IMR-90 (cell line): ENCODE data around the gene GAS6.
"Not testable (repeated sequence)": the region's sequence is repeated elsewhere in the genome, so short reads cannot be mapped to it uniquely, and the experiment has no call there.

ENCODE experiments used
- BHLHE40 ChIP-seq: fragments of 150-350 bp; IDR thresholded peaks from 2 replicates; pipeline ENCODE4 v1.6.1; 2016; ENCODE audit warnings: mild to moderate bottlenecking, low read depth, low read length
- CHD1 ChIP-seq: IDR thresholded peaks from 2 replicates; pipeline ENCODE4 v1.6.1; 2012; ENCODE audit warnings: low read depth, low read length, improper control_type of control experiment
- FOS ChIP-seq: fragments of 150-350 bp; IDR thresholded peaks from 2 replicates; pipeline ENCODE4 v1.6.1; 2016; ENCODE audit warnings: low read depth, low read length
- MXI1 ChIP-seq: IDR thresholded peaks from 2 replicates; pipeline ENCODE4 v1.6.1; 2012; ENCODE audit warnings: low read depth, mild to moderate bottlenecking, low read length, moderate library complexity, borderline replicate concordance
- POLR2A ChIP-seq: IDR thresholded peaks from 2 replicates; pipeline ENCODE4 v1.6.1; 2012; ENCODE audit warnings: mild to moderate bottlenecking, low read depth, low read length
- RAD21 ChIP-seq: IDR thresholded peaks from 2 replicates; pipeline ENCODE4 v1.6.1; 2012; ENCODE audit warnings: low read length, improper control_type of control experiment
- RCOR1 ChIP-seq: IDR thresholded peaks from 2 replicates; pipeline ENCODE4 v1.6.1; 2012; ENCODE audit warnings: mild to moderate bottlenecking, low read length, improper control_type of control experiment; ENCODE audit not compliant: insufficient replicate concordance
- RFX5 ChIP-seq: IDR thresholded peaks from 2 replicates; pipeline ENCODE4 v1.8.0; 2012; ENCODE audit warnings: low read depth, mild to moderate bottlenecking, low read length, moderate library complexity
- SMC3 ChIP-seq: fragments of 150-350 bp; IDR thresholded peaks from 2 replicates; pipeline ENCODE4 v1.6.1; 2016; ENCODE audit warnings: low read depth, mild to moderate bottlenecking, antibody characterized with exemption, low read length, moderate library complexity
- USF2 ChIP-seq: fragments of 150-350 bp; IDR thresholded peaks from 2 replicates; pipeline ENCODE4 v1.6.1; 2017; ENCODE audit warnings: mild to moderate bottlenecking, antibody characterized with exemption, low read length, low read depth
- TF ChIP-seq, protein P1 (sequence below): conservative IDR thresholded peaks from 2 replicates; pipeline ENCODE4 v1.5.1; 2012; ENCODE audit warnings: mild to moderate bottlenecking, low read depth, low read length, improper control_type of control experiment

DNA sequence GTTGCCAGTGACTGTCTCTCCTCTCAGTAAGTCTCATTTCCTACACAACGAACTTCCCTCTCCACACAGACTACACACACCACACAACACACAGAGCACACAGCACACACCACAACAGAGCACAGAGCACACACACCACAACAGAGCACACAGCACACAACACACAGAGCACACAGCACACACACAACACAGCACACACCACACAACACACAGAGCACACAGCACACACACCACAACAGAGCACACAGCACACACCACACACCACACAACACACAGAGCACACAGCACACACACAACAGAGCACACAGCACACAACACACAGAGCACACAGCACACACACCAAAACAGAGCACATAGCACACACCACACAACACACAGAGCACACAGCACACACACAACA is 68.5 kb downstream of the GAS6 start:
- TF ChIP-seq, protein P1, sequence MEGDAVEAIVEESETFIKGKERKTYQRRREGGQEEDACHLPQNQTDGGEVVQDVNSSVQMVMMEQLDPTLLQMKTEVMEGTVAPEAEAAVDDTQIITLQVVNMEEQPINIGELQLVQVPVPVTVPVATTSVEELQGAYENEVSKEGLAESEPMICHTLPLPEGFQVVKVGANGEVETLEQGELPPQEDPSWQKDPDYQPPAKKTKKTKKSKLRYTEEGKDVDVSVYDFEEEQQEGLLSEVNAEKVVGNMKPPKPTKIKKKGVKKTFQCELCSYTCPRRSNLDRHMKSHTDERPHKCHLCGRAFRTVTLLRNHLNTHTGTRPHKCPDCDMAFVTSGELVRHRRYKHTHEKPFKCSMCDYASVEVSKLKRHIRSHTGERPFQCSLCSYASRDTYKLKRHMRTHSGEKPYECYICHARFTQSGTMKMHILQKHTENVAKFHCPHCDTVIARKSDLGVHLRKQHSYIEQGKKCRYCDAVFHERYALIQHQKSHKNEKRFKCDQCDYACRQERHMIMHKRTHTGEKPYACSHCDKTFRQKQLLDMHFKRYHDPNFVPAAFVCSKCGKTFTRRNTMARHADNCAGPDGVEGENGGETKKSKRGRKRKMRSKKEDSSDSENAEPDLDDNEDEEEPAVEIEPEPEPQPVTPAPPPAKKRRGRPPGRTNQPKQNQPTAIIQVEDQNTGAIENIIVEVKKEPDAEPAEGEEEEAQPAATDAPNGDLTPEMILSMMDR, result not testable (repeated sequence)
- not testable (repeated sequence) for TF ChIP-seq POLR2A, MXI1, USF2, CHD1, SMC3, FOS, BHLHE40, RCOR1, RFX5, RAD21
